Measurements from ENCODE around the gene ZFAND2B. TPM values are rescaled to one million over a fixed set of nuclear protein-coding genes. Genes with fewer than 3 reads are reported as not detected.

Gene ZFAND2B
- total RNA-seq, 1 experiment from 2014 or later, result 19.5 TPM

DNA sequence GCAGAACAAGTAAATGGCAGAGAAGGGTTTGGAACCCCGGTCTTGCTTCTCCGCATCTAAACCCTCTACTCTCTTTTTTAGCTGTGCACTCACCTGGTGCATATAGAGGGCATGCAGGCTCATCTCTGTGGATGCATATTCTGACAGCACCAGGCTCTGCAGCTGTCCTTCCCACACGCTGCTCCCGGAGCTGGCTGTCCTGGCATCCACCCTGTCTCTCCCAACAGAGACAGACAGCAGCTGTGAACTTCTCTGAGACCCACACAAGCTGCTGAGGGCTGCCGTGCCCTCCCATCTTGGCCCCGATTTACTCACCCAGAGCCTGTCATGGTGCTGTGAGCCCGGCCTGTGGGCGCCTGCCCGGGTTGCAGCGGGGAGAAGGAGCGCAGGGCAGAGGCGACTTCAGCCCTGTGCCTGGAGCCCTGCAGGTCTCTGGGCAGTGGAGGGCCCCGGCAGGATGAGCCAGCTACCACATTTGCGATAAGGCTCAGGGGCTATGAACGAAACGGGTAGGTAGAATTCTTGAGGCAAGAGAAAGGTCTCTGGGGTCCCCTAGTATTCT is 15.5 kb downstream of the ZFAND2B start (continued):
- TF ChIP-seq ELF4 (CRISPR knock-in tag; IDR thresholded peaks at IDR 0.05; ENCODE audit: low read depth) (no peak), CBFB (CRISPR knock-in tag; IDR thresholded peaks at IDR 0.05; ENCODE audit: low read depth) (no peak), MYBL2 (CRISPR knock-in tag; IDR thresholded peaks at IDR 0.05) (no peak)
- TF ChIP-seq, protein P1, sequence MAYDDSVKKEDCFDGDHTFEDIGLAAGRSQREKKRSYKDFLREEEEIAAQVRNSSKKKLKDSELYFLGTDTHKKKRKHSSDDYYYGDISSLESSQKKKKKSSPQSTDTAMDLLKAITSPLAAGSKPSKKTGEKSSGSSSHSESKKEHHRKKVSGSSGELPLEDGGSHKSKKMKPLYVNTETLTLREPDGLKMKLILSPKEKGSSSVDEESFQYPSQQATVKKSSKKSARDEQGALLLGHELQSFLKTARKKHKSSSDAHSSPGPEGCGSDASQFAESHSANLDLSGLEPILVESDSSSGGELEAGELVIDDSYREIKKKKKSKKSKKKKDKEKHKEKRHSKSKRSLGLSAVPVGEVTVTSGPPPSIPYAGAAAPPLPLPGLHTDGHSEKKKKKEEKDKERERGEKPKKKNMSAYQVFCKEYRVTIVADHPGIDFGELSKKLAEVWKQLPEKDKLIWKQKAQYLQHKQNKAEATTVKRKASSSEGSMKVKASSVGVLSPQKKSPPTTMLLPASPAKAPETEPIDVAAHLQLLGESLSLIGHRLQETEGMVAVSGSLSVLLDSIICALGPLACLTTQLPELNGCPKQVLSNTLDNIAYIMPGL (CRISPR knock-in tag; IDR thresholded peaks at IDR 0.05), result no peak

DNA sequence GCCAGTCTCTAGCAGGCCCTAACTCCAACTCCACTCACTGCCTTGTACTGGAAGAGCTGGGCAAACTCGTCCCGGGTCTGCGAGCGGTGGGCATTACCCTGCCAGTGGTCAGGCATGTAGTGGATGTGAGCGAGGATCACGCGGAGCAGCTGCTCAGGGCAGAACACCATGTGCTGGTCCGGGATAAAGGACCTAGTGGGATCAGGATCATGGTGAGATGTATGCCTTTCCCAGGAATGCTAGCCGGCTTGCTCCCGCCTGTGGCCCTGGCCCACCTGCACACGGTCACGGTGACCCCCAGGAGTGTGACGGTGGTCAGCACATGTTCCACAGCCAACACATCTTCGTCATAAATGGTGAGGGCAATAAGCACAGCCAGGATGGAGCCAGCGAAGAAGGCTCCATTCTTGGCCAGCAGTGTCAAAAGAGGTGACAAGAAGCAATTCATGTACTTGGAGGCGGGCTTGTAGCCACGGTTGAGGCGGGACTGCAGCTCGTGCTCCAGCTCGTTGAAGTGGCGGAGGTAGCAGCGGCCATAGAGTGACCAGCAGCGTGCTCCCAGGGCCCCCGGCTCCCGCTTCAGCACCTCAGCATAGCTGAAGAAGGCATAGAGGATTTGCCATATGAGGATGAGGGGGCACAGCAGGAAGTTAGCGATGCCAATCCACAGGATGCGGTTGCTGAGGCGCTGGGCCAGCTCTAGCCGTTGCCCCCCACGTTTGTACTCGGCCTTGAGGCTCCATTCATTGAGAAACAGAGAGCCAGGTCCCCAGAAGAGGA is 17.4 kb downstream of the ZFAND2B start:
- TF ChIP-seq, protein P2, sequence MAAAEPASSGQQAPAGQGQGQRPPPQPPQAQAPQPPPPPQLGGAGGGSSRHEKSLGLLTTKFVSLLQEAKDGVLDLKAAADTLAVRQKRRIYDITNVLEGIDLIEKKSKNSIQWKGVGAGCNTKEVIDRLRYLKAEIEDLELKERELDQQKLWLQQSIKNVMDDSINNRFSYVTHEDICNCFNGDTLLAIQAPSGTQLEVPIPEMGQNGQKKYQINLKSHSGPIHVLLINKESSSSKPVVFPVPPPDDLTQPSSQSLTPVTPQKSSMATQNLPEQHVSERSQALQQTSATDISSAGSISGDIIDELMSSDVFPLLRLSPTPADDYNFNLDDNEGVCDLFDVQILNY (CRISPR knock-in tag; IDR thresholded peaks at IDR 0.05), result no peak
- TF ChIP-seq SP1 (CRISPR knock-in tag; conservative IDR thresholded peaks at IDR 0.05) (no peak), OVOL2 (CRISPR knock-in tag; IDR thresholded peaks at IDR 0.05; ENCODE audit: borderline replicate concordance) (no peak), JUN (CRISPR knock-in tag; IDR thresholded peaks at IDR 0.05) (no peak), SOX15 (CRISPR knock-in tag; IDR thresholded peaks at IDR 0.05) (no peak), FOXK1 (CRISPR knock-in tag; IDR thresholded peaks at IDR 0.05) (no peak), NR3C1 (CRISPR knock-in tag; conservative IDR thresholded peaks at IDR 0.05; ENCODE audit: low read depth) (no peak), ZNF317 (CRISPR knock-in tag; IDR thresholded peaks at IDR 0.05; ENCODE audit: borderline replicate concordance, low read depth) (no peak)
- TF ChIP-seq, protein P3, sequence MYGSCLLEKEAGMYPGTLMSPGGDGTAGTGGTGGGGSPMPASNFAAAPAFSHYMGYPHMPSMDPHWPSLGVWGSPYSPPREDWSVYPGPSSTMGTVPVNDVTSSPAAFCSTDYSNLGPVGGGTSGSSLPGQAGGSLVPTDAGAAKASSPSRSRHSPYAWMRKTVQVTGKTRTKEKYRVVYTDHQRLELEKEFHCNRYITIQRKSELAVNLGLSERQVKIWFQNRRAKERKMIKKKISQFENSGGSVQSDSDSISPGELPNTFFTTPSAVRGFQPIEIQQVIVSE (CRISPR knock-in tag; IDR thresholded peaks at IDR 0.05; ENCODE audit: borderline replicate concordance), result no peak
- TF ChIP-seq, protein P1 (CRISPR knock-in tag; IDR thresholded peaks at IDR 0.05), result no peak
- TF ChIP-seq, protein P4, sequence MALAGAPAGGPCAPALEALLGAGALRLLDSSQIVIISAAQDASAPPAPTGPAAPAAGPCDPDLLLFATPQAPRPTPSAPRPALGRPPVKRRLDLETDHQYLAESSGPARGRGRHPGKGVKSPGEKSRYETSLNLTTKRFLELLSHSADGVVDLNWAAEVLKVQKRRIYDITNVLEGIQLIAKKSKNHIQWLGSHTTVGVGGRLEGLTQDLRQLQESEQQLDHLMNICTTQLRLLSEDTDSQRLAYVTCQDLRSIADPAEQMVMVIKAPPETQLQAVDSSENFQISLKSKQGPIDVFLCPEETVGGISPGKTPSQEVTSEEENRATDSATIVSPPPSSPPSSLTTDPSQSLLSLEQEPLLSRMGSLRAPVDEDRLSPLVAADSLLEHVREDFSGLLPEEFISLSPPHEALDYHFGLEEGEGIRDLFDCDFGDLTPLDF (CRISPR knock-in tag; IDR thresholded peaks at IDR 0.05), result no peak
- TF ChIP-seq, protein P5, sequence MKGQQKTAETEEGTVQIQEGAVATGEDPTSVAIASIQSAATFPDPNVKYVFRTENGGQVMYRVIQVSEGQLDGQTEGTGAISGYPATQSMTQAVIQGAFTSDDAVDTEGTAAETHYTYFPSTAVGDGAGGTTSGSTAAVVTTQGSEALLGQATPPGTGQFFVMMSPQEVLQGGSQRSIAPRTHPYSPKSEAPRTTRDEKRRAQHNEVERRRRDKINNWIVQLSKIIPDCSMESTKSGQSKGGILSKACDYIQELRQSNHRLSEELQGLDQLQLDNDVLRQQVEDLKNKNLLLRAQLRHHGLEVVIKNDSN (CRISPR knock-in tag; IDR thresholded peaks at IDR 0.05), result no peak
- TF ChIP-seq, protein P6, sequence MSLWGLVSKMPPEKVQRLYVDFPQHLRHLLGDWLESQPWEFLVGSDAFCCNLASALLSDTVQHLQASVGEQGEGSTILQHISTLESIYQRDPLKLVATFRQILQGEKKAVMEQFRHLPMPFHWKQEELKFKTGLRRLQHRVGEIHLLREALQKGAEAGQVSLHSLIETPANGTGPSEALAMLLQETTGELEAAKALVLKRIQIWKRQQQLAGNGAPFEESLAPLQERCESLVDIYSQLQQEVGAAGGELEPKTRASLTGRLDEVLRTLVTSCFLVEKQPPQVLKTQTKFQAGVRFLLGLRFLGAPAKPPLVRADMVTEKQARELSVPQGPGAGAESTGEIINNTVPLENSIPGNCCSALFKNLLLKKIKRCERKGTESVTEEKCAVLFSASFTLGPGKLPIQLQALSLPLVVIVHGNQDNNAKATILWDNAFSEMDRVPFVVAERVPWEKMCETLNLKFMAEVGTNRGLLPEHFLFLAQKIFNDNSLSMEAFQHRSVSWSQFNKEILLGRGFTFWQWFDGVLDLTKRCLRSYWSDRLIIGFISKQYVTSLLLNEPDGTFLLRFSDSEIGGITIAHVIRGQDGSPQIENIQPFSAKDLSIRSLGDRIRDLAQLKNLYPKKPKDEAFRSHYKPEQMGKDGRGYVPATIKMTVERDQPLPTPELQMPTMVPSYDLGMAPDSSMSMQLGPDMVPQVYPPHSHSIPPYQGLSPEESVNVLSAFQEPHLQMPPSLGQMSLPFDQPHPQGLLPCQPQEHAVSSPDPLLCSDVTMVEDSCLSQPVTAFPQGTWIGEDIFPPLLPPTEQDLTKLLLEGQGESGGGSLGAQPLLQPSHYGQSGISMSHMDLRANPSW (CRISPR knock-in tag; conservative IDR thresholded peaks at IDR 0.05; ENCODE audit: low read depth), result no peak
- TF ChIP-seq, protein P7, sequence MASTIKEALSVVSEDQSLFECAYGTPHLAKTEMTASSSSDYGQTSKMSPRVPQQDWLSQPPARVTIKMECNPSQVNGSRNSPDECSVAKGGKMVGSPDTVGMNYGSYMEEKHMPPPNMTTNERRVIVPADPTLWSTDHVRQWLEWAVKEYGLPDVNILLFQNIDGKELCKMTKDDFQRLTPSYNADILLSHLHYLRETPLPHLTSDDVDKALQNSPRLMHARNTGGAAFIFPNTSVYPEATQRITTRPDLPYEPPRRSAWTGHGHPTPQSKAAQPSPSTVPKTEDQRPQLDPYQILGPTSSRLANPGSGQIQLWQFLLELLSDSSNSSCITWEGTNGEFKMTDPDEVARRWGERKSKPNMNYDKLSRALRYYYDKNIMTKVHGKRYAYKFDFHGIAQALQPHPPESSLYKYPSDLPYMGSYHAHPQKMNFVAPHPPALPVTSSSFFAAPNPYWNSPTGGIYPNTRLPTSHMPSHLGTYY (CRISPR knock-in tag; IDR thresholded peaks at IDR 0.05), result no peak
- H3K36me3 Mint-ChIP-seq, result peaks cover 48% of the 10 kb centered on the region
- no peak overlapping the region for H3K27ac Mint-ChIP-seq
- CTCF ChIA-PET, result no interaction called here
- H3K27me3 Mint-ChIP-seq (ENCODE audit: low read depth), result no peaks in the 10 kb centered on the region
- POLR2A ChIA-PET, result no interaction called here
- H3K4me1 Mint-ChIP-seq, result peaks cover 15% of the 10 kb centered on the region
- H3K4me3 Mint-ChIP-seq, result no peak overlapping the region
- ATAC-seq (no peak), DNase-seq (ENCODE audit: low spot score) (no peak)
- no peaks in the 10 kb centered on the region for H3K9me3 Mint-ChIP-seq
